Panc1 (cell line): ENCODE results near the gene IGFBP7. TPM values are rescaled to one million over a fixed set of nuclear protein-coding genes. Genes with fewer than 3 reads are reported as not detected.

Source experiments
- ATAC-seq: fragments of 200-7000 bp; cut with Tn5 transposase; 2 replicates; pipeline ENCODE4 v1.9.1; 2020; ENCODE audit warnings: mild to moderate bottlenecking, moderate library complexity
- BruUV-seq: library from RNA; stranded (reverse); fragments of 400-500 nt; replicated peaks from 2 replicates; lab custom pipeline; 2021; lab: Mats Ljungman, UMichigan
- CTCF ChIA-PET: fragments of 300-600 bp; sonication (Branson Sonifier 250); formaldehyde crosslinking; loops from one replicate; lab custom pipeline; 2022; ENCODE audit warnings: antibody characterized with exemption; lab: Charles Lee
- POLR2A ChIA-PET: fragments of 300-600 bp; sonication (Branson Sonifier 250); formaldehyde crosslinking; loops from one replicate; lab custom pipeline; 2022; ENCODE audit warnings: antibody characterized with exemption; lab: Charles Lee
- DNase-seq: peaks from one replicate; pipeline ENCODE4 v3.0.0-alpha.2; 2010; ENCODE audit warnings: low read depth, low spot score
- H3K27ac ChIP-seq: 2 replicates; pipeline ENCODE4 v1.5.1; 2011; ENCODE audit warnings: mild to moderate bottlenecking, low read length, inconsistent platforms
- H3K27me3 ChIP-seq: fragments of 200-500 bp; sonication (Bioruptor generic); 2 replicates; pipeline ENCODE4 v1.6.0; 2014; ENCODE audit warnings: low read length, inconsistent platforms; ENCODE audit not compliant: control insufficient read depth, insufficient read depth
- H3K36me3 ChIP-seq: fragments of 200-500 bp; sonication (Bioruptor generic); 2 replicates; pipeline ENCODE4 v1.5.1; 2014; ENCODE audit warnings: inconsistent platforms, mild to moderate bottlenecking, low read length, moderate library complexity; ENCODE audit not compliant: control insufficient read depth, insufficient read depth
- H3K4me1 ChIP-seq: 2 replicates; pipeline ENCODE4 v1.5.1; 2011; ENCODE audit warnings: inconsistent platforms, mild to moderate bottlenecking, low read length, moderate library complexity; ENCODE audit not compliant: control insufficient read depth, insufficient read depth
- H3K4me3 ChIP-seq, 2 experiments: 2 replicates each; pipeline ENCODE4 v1.5.1; 2011 to 2012; ENCODE audit warnings: low read depth in 2 of 2, low read length in 2 of 2, mild to moderate bottlenecking in 2 of 2, inconsistent platforms in 1 of 2, moderate library complexity in 1 of 2
- H3K9me3 ChIP-seq: fragments of 200-500 bp; sonication (Bioruptor generic); 2 replicates; pipeline ENCODE4 v1.5.1; 2014; ENCODE audit warnings: low read depth, mild to moderate bottlenecking, inconsistent platforms, low read length, moderate library complexity; ENCODE audit not compliant: control insufficient read depth, insufficient read depth
- CTCF ChIP-seq: fragments of 450-650 bp; IDR thresholded peaks from 2 replicates; pipeline ENCODE4 v1.5.1; 2017; ENCODE audit warnings: mild to moderate bottlenecking
- POLR2AphosphoS5 ChIP-seq: IDR thresholded peaks from 2 replicates; pipeline ENCODE4 v1.6.1; 2012; ENCODE audit warnings: mild to moderate bottlenecking, low read depth, low read length, moderate library complexity
- SIN3A ChIP-seq: IDR thresholded peaks from 2 replicates; pipeline ENCODE4 v1.6.1; 2012; ENCODE audit warnings: low read depth, mild to moderate bottlenecking, low read length, moderate library complexity, borderline replicate concordance; ENCODE audit not compliant: insufficient read depth
- TCF7L2 ChIP-seq: IDR thresholded peaks from 2 replicates; pipeline ENCODE4 v1.6.1; 2011; ENCODE audit warnings: mild to moderate bottlenecking, low read depth, low read length, inconsistent platforms
- in situ Hi-C: cut with HindIII; loops from 2 replicates; pipeline ENCODE4 v1.10.0; 2016; ENCODE audit warnings: low sequenced_read_pairs, low pct_unique_long_range_greater_than_20kb
- intact Hi-C: fragments of 100-400 bp; cut with micrococcal nuclease; formaldehyde crosslinking; loops from one replicate; pipeline ENCODE4 v1.10.0; 2022; ENCODE audit not compliant: unreplicated experiment
- total RNA-seq: library from RNA; stranded (reverse); gene quantifications from one replicate; pipeline ENCODE4 v1.2.1, GENCODE V29; 2021; ENCODE audit not compliant: unreplicated experiment
- TF ChIP-seq, protein P1 (sequence below), 2 experiments: IDR thresholded peaks; 2 replicates each; pipeline ENCODE4 v1.6.1; 2011 to 2012; ENCODE audit warnings: low read depth in 2 of 2, control low read depth in 1 of 2, low read length in 1 of 2, mild to moderate bottlenecking in 1 of 2, moderate library complexity in 1 of 2; ENCODE audit not compliant: insufficient read depth in 1 of 2

The IGFBP7 gene
- total RNA-seq, 1 experiment from 2014 or later = 9.5 TPM

DNA sequence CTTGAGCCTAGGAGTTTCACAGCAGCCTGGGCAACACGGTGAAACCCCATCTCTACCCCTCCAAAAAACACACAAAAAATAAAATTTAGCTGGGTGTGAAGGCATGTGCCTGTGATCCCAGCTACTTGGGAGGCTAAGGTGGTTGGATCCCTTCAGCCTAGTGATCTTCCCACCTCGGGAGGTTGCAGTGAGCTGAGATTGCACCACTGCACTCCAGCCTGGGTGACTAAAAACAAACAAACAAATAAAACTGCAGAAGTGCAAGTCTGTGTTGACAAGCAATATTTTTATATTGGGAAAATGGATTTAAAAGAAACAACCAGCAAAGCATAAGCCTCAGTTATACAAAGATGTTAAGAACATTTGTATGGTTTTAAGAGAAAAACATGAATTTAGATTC is 46.1 kb downstream of the IGFBP7 start:
- Histone ChIP-seq H3K27ac (no peak overlapping the region), H3K9me3 (no peaks in the 10 kb centered on the region), H3K4me1 (no peaks in the 10 kb centered on the region), H3K4me3 (no peak overlapping the region), H3K27me3 (no peaks in the 10 kb centered on the region), H3K36me3 (no peaks in the 10 kb centered on the region)
- TF ChIP-seq SIN3A (no peak), POLR2AphosphoS5 (no peak), TCF7L2 (no peak), CTCF (no peak)
- TF ChIP-seq, protein P1, sequence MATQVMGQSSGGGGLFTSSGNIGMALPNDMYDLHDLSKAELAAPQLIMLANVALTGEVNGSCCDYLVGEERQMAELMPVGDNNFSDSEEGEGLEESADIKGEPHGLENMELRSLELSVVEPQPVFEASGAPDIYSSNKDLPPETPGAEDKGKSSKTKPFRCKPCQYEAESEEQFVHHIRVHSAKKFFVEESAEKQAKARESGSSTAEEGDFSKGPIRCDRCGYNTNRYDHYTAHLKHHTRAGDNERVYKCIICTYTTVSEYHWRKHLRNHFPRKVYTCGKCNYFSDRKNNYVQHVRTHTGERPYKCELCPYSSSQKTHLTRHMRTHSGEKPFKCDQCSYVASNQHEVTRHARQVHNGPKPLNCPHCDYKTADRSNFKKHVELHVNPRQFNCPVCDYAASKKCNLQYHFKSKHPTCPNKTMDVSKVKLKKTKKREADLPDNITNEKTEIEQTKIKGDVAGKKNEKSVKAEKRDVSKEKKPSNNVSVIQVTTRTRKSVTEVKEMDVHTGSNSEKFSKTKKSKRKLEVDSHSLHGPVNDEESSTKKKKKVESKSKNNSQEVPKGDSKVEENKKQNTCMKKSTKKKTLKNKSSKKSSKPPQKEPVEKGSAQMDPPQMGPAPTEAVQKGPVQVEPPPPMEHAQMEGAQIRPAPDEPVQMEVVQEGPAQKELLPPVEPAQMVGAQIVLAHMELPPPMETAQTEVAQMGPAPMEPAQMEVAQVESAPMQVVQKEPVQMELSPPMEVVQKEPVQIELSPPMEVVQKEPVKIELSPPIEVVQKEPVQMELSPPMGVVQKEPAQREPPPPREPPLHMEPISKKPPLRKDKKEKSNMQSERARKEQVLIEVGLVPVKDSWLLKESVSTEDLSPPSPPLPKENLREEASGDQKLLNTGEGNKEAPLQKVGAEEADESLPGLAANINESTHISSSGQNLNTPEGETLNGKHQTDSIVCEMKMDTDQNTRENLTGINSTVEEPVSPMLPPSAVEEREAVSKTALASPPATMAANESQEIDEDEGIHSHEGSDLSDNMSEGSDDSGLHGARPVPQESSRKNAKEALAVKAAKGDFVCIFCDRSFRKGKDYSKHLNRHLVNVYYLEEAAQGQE (IDR thresholded peaks at IDR 0.05; ENCODE audit: insufficient read depth in 1 of 2, low read depth in 2 of 2, low read length in 1 of 2) = no peak
- intact Hi-C loops (no loop called here), in situ Hi-C loops (no loop called here)
- ChIA-PET POLR2A (no interaction called here), CTCF (no interaction called here)
- no peak for ATAC-seq
- BruUV-seq = no TSS peak
- DNase-seq = no peak

GRCh38 chr4:57063518-57063917 is 46.7 kb downstream of the IGFBP7 start:
- H3K27ac ChIP-seq = no peak overlapping the region
- in situ Hi-C loops (no loop called here), intact Hi-C loops (no loop called here)
- ChIA-PET POLR2A (no interaction called here), CTCF (no interaction called here)
- no TSS peak for BruUV-seq
- H3K36me3 ChIP-seq = no peaks in the 10 kb centered on the region
- H3K4me1 ChIP-seq = no peaks in the 10 kb centered on the region
- no peak for TF ChIP-seq TCF7L2
- TF ChIP-seq CTCF = no peak
- TF ChIP-seq, protein P1 (IDR thresholded peaks at IDR 0.05; ENCODE audit: insufficient read depth in 1 of 2, low read depth in 2 of 2, low read length in 1 of 2) = no peak
- no peak for TF ChIP-seq SIN3A
- TF ChIP-seq POLR2AphosphoS5 = no peak
- no peaks in the 10 kb centered on the region for H3K9me3 ChIP-seq
- H3K4me3 ChIP-seq = no peak overlapping the region
- ATAC-seq (no peak), DNase-seq (no peak)
- no peaks in the 10 kb centered on the region for H3K27me3 ChIP-seq
